Activated T-cell treated with anti-CD3 and anti-CD28 coated beads, Interleukin-2, amount 50 U/mL, for 24 hours (primary cell): ENCODE measurements around the gene C10orf105.

Experiments used
- DNase-seq: peaks from one replicate; pipeline ENCODE4 v3.0.0-alpha.2; 2020
- H3K27ac Mint-ChIP-seq: 2 replicates; pipeline ENCODE4 v1.8.0; 2020; ENCODE audit warnings: mild to moderate bottlenecking, mixed read lengths
- H3K27me3 Mint-ChIP-seq: 2 replicates; pipeline ENCODE4 v1.8.0; 2020; ENCODE audit warnings: mixed read lengths
- H3K36me3 Mint-ChIP-seq: 2 replicates; pipeline ENCODE4 v1.8.0; 2020; ENCODE audit warnings: low read depth, mixed read lengths
- H3K4me1 Mint-ChIP-seq: 2 replicates; pipeline ENCODE4 v1.8.0; 2020; ENCODE audit warnings: low read depth, mixed read lengths
- H3K4me3 Mint-ChIP-seq: 2 replicates; pipeline ENCODE4 v1.8.0; 2020; ENCODE audit warnings: mild to moderate bottlenecking, moderate library complexity, mixed read lengths
- H3K9me3 Mint-ChIP-seq: 2 replicates; pipeline ENCODE4 v1.8.0; 2020; ENCODE audit warnings: mixed read lengths

Gene C10orf105

GRCh38 chr10:71735709-71736569 is 16.4 kb upstream of the C10orf105 start:
- H3K36me3 Mint-ChIP-seq, result no peaks in the 10 kb centered on the region
- DNase-seq, result peak; percentile 77
- no peaks in the 10 kb centered on the region for H3K27me3 Mint-ChIP-seq
- H3K27ac Mint-ChIP-seq, result peak overlapping the region; percentile 98
- peaks cover 100% of the 10 kb centered on the region for H3K4me1 Mint-ChIP-seq
- H3K4me3 Mint-ChIP-seq, result peak overlapping the region; percentile 35
- H3K9me3 Mint-ChIP-seq, result no peaks in the 10 kb centered on the region

- no peak for DNase-seq
- Mint-ChIP-seq H3K9me3 (no peaks in the 10 kb centered on the region), H3K27me3 (no peaks in the 10 kb centered on the region), H3K4me3 (no peak overlapping the region), H3K27ac (peak overlapping the region; percentile 98), H3K36me3 (no peaks in the 10 kb centered on the region), H3K4me1 (peaks cover 98% of the 10 kb centered on the region)
These were observed 15.2 kb upstream of the C10orf105 start for GRCh38 chr10:71734797-71735196.

- Mint-ChIP-seq H3K4me3 (no peak overlapping the region), H3K27ac (peak overlapping the region; percentile 98), H3K27me3 (no peaks in the 10 kb centered on the region), H3K9me3 (no peaks in the 10 kb centered on the region), H3K4me1 (peaks cover 97% of the 10 kb centered on the region), H3K36me3 (no peaks in the 10 kb centered on the region)
- DNase-seq, result no peak
These were observed 12.2 kb upstream of the C10orf105 start for GRCh38 chr10:71731791-71732190.

GRCh38 chr10:71729161-71729636 is 9.6 kb upstream of the C10orf105 start:
- no peaks in the 10 kb centered on the region for H3K36me3 Mint-ChIP-seq
- peak overlapping the region; percentile 98 for H3K27ac Mint-ChIP-seq
- no peak overlapping the region for H3K4me3 Mint-ChIP-seq
- peak; percentile 40 for DNase-seq
- no peaks in the 10 kb centered on the region for H3K27me3 Mint-ChIP-seq
- H3K9me3 Mint-ChIP-seq, result no peaks in the 10 kb centered on the region
- peaks cover 97% of the 10 kb centered on the region for H3K4me1 Mint-ChIP-seq

GRCh38 chr10:71727738-71728737 is 8.5 kb upstream of the C10orf105 start:
- no peaks in the 10 kb centered on the region for H3K9me3 Mint-ChIP-seq
- H3K36me3 Mint-ChIP-seq, result no peaks in the 10 kb centered on the region
- DNase-seq, result peak; percentile 49
- peaks cover 97% of the 10 kb centered on the region for H3K4me1 Mint-ChIP-seq
- H3K27ac Mint-ChIP-seq, result peak overlapping the region; percentile 98
- peak overlapping the region; percentile 64 for H3K4me3 Mint-ChIP-seq
- H3K27me3 Mint-ChIP-seq, result no peaks in the 10 kb centered on the region

GRCh38 chr10:71727105-71727737 is 7.6 kb upstream of the C10orf105 start:
- DNase-seq, result peak; percentile 80
- no peaks in the 10 kb centered on the region for H3K9me3 Mint-ChIP-seq
- H3K36me3 Mint-ChIP-seq, result no peaks in the 10 kb centered on the region
- peak overlapping the region; percentile 98 for H3K27ac Mint-ChIP-seq
- peak overlapping the region; percentile 64 for H3K4me3 Mint-ChIP-seq
- H3K27me3 Mint-ChIP-seq, result no peaks in the 10 kb centered on the region
- peaks cover 96% of the 10 kb centered on the region for H3K4me1 Mint-ChIP-seq

GRCh38 chr10:71726580-71727104 is 7.1 kb upstream of the C10orf105 start:
- H3K36me3 Mint-ChIP-seq, result no peaks in the 10 kb centered on the region
- H3K27ac Mint-ChIP-seq, result peak overlapping the region; percentile 98
- peak overlapping the region; percentile 64 for H3K4me3 Mint-ChIP-seq
- DNase-seq, result no peak
- H3K4me1 Mint-ChIP-seq, result peaks cover 92% of the 10 kb centered on the region
- H3K9me3 Mint-ChIP-seq, result no peaks in the 10 kb centered on the region
- H3K27me3 Mint-ChIP-seq, result no peaks in the 10 kb centered on the region

- peak overlapping the region; percentile 98 for H3K27ac Mint-ChIP-seq
- DNase-seq, result peak; percentile 85
- H3K4me1 Mint-ChIP-seq, result peaks cover 87% of the 10 kb centered on the region
- no peaks in the 10 kb centered on the region for H3K27me3 Mint-ChIP-seq
- no peaks in the 10 kb centered on the region for H3K9me3 Mint-ChIP-seq
- no peaks in the 10 kb centered on the region for H3K36me3 Mint-ChIP-seq
- peak overlapping the region; percentile 64 for H3K4me3 Mint-ChIP-seq
These were observed 6.5 kb upstream of the C10orf105 start for GRCh38 chr10:71725998-71726579.

- Mint-ChIP-seq H3K9me3 (no peaks in the 10 kb centered on the region), H3K4me3 (no peak overlapping the region), H3K27me3 (no peaks in the 10 kb centered on the region), H3K36me3 (no peaks in the 10 kb centered on the region), H3K4me1 (peaks cover 85% of the 10 kb centered on the region), H3K27ac (peak overlapping the region; percentile 98)
- DNase-seq, result peak; percentile 51
These were observed 5.7 kb upstream of the C10orf105 start for GRCh38 chr10:71725249-71725648.

GRCh38 chr10:71724539-71724938 is 5.0 kb upstream of the C10orf105 start:
- H3K36me3 Mint-ChIP-seq, result no peaks in the 10 kb centered on the region
- peak overlapping the region; percentile 98 for H3K27ac Mint-ChIP-seq
- DNase-seq, result no peak
- no peaks in the 10 kb centered on the region for H3K9me3 Mint-ChIP-seq
- no peaks in the 10 kb centered on the region for H3K27me3 Mint-ChIP-seq
- peak overlapping the region; percentile 16 for H3K4me3 Mint-ChIP-seq
- peaks cover 80% of the 10 kb centered on the region for H3K4me1 Mint-ChIP-seq

- H3K27ac Mint-ChIP-seq, result peak overlapping the region; percentile 98
- peaks cover 68% of the 10 kb centered on the region for H3K4me1 Mint-ChIP-seq
- H3K27me3 Mint-ChIP-seq, result no peaks in the 10 kb centered on the region
- no peaks in the 10 kb centered on the region for H3K36me3 Mint-ChIP-seq
- H3K4me3 Mint-ChIP-seq, result no peak overlapping the region
- no peaks in the 10 kb centered on the region for H3K9me3 Mint-ChIP-seq
- no peak for DNase-seq
These were observed 3.7 kb upstream of the C10orf105 start for GRCh38 chr10:71723311-71723710.

GRCh38 chr10:71722849-71723248 is 3.3 kb upstream of the C10orf105 start:
- Mint-ChIP-seq H3K27ac (peak overlapping the region; percentile 98), H3K4me1 (peaks cover 63% of the 10 kb centered on the region)

GRCh38 chr10:71721313-71721712 is 1.7 kb upstream of the C10orf105 start:
- Mint-ChIP-seq H3K9me3 (no peaks in the 10 kb centered on the region), H3K4me3 (no peak overlapping the region), H3K4me1 (peaks cover 53% of the 10 kb centered on the region), H3K36me3 (no peaks in the 10 kb centered on the region), H3K27ac (peak overlapping the region; percentile 7), H3K27me3 (no peaks in the 10 kb centered on the region)
- DNase-seq, result no peak

More at GRCh38 chr10:71722849-71723248, 3.3 kb upstream of the C10orf105 start:
- no peaks in the 10 kb centered on the region for H3K9me3 Mint-ChIP-seq
- H3K27me3 Mint-ChIP-seq, result no peaks in the 10 kb centered on the region
- no peak for DNase-seq
- H3K4me3 Mint-ChIP-seq, result no peak overlapping the region
- no peaks in the 10 kb centered on the region for H3K36me3 Mint-ChIP-seq
